ENCODE results near the gene KDM4C. TPM values are rescaled to one million over a fixed set of nuclear protein-coding genes. Genes with fewer than 3 reads are reported as not detected.

KDM4C gene
- total RNA-seq, 5 donors from 2014 or later (not counting 1 experiment from before 2014, with no cell fraction given): 66.4 to 107 (median 76.0) TPM

GRCh38 chr9:6973762-6974161, 216.0 kb downstream of the KDM4C start:
- no peak for DNase-seq
- POLR2A ChIA-PET: interaction anchor here in 1 of 2 donors (0.7 kb wide), 1 partner anchor 871 kb away, joined by 3 read pairs; no protein-coding TSS in a partner anchor
- Histone ChIP-seq H3K4me1 (ENCODE audit: control insufficient read depth in 1 of 2, extremely low read depth in 1 of 2, insufficient read depth in 2 of 2, low read length in 2 of 2) (no peaks in the 10 kb centered on the region), H3K27ac (ENCODE audit: low read length) (no peak overlapping the region), H3K9me3 (no peaks in the 10 kb centered on the region), H3K36me3 (ENCODE audit: control insufficient read depth in 2 of 2, extremely low read depth in 1 of 2, insufficient read depth in 1 of 2, low read length in 1 of 2) (peaks cover 0 to 4% of the 10 kb centered on the region in 2 donors), H3K27me3 (replicated peaks in 1 of 2; ENCODE audit: control insufficient read depth in 2 of 2, extremely low read depth in 1 of 2, insufficient read depth in 2 of 2, low read length in 1 of 2) (no peaks in the 10 kb centered on the region), H3K4me3 (ENCODE audit: control insufficient read depth in 1 of 2, extremely low read depth in 1 of 2, low read length in 1 of 2) (no peak overlapping the region)
- no peak overlapping the region for H3K4me3 Mint-ChIP-seq
- H3K9me3 Mint-ChIP-seq: no peaks in the 10 kb centered on the region
- ATAC-seq (replicated peaks in 1 of 4): no peak
- peaks cover 24 to 33% (median 29%) of the 10 kb centered on the region in 3 donors for H3K4me1 Mint-ChIP-seq
- no peak overlapping the region for H3K27ac Mint-ChIP-seq
- no peaks in the 10 kb centered on the region for H3K27me3 Mint-ChIP-seq
- no CpG with 5 or more reads among the region's 2 CpGs for WGBS (ENCODE audit: insufficient coverage)
- CTCF ChIA-PET: interaction anchor here in 1 of 2 donors (0.7 kb wide), 1 partner anchor 1417 kb away, joined by 4 read pairs; no protein-coding TSS in a partner anchor
- H3K36me3 Mint-ChIP-seq: peaks cover 28% of the 10 kb centered on the region

- H3K4me3 Mint-ChIP-seq: no peak overlapping the region
- Histone ChIP-seq H3K27me3 (replicated peaks in 1 of 2; ENCODE audit: control insufficient read depth in 2 of 2, extremely low read depth in 1 of 2, insufficient read depth in 2 of 2, low read length in 1 of 2) (no peaks in the 10 kb centered on the region), H3K27ac (ENCODE audit: low read length) (no peak overlapping the region), H3K36me3 (ENCODE audit: control insufficient read depth in 2 of 2, extremely low read depth in 1 of 2, insufficient read depth in 1 of 2, low read length in 1 of 2) (peaks cover 0 to 4% of the 10 kb centered on the region in 2 donors), H3K4me1 (ENCODE audit: control insufficient read depth in 1 of 2, extremely low read depth in 1 of 2, insufficient read depth in 2 of 2, low read length in 2 of 2) (no peaks in the 10 kb centered on the region), H3K9me3 (no peaks in the 10 kb centered on the region), H3K4me3 (ENCODE audit: control insufficient read depth in 1 of 2, extremely low read depth in 1 of 2, low read length in 1 of 2) (no peak overlapping the region)
- peaks cover 30% of the 10 kb centered on the region for H3K36me3 Mint-ChIP-seq
- CTCF ChIA-PET: no interaction called here
- no peak for ATAC-seq (replicated peaks in 1 of 4)
- no peaks in the 10 kb centered on the region for H3K27me3 Mint-ChIP-seq
- POLR2A ChIA-PET: no interaction called here
- WGBS (ENCODE audit: insufficient coverage): no CpG with 5 or more reads among the region's 2 CpGs
- H3K9me3 Mint-ChIP-seq: no peaks in the 10 kb centered on the region
- no peak for DNase-seq
- no peak overlapping the region for H3K27ac Mint-ChIP-seq
- H3K4me1 Mint-ChIP-seq: peaks cover 21 to 29% (median 24%) of the 10 kb centered on the region in 3 donors
Measured at GRCh38 chr9:6975198-6975597, 217.4 kb downstream of the KDM4C start.

- Mint-ChIP-seq H3K4me1 (peaks cover 10 to 22% (median 14%) of the 10 kb centered on the region in 3 donors), H3K4me3 (no peak overlapping the region), H3K27ac (no peak overlapping the region), H3K9me3 (no peaks in the 10 kb centered on the region), H3K27me3 (no peaks in the 10 kb centered on the region), H3K36me3 (peaks cover 49% of the 10 kb centered on the region)
- ChIA-PET CTCF (interaction anchor here in 1 of 2 donors (0.5 kb wide), 1 partner anchor 10 kb away, joined by 5 read pairs; no protein-coding TSS in a partner anchor), POLR2A (no interaction called here)
- H3K4me3 ChIP-seq (ENCODE audit: control insufficient read depth in 1 of 2, extremely low read depth in 1 of 2, low read length in 1 of 2): no peak overlapping the region
- no peak overlapping the region for H3K27ac ChIP-seq (ENCODE audit: low read length)
- ATAC-seq (replicated peaks in 1 of 4) (no peak), DNase-seq (no peak)
- no peaks in the 10 kb centered on the region for H3K9me3 ChIP-seq
- H3K36me3 ChIP-seq (ENCODE audit: control insufficient read depth in 2 of 2, extremely low read depth in 1 of 2, insufficient read depth in 1 of 2, low read length in 1 of 2): peaks cover 0 to 17% of the 10 kb centered on the region in 2 donors
- WGBS (ENCODE audit: insufficient coverage): 83% methylated on average over 1 of the region's 1 CpG
- no peaks in the 10 kb centered on the region for H3K4me1 ChIP-seq (ENCODE audit: control insufficient read depth in 1 of 2, extremely low read depth in 1 of 2, insufficient read depth in 2 of 2, low read length in 2 of 2)
- H3K27me3 ChIP-seq (replicated peaks in 1 of 2; ENCODE audit: control insufficient read depth in 2 of 2, extremely low read depth in 1 of 2, insufficient read depth in 2 of 2, low read length in 1 of 2): no peaks in the 10 kb centered on the region
Measured at GRCh38 chr9:6977761-6978160, 220.0 kb downstream of the KDM4C start.

- Mint-ChIP-seq H3K9me3 (no peaks in the 10 kb centered on the region), H3K4me3 (no peak overlapping the region), H3K27me3 (no peaks in the 10 kb centered on the region), H3K27ac (no peak overlapping the region), H3K36me3 (peaks cover 51% of the 10 kb centered on the region), H3K4me1 (peaks cover 8 to 16% (median 10%) of the 10 kb centered on the region in 3 donors)
- no peaks in the 10 kb centered on the region for H3K4me1 ChIP-seq (ENCODE audit: control insufficient read depth in 1 of 2, extremely low read depth in 1 of 2, insufficient read depth in 2 of 2, low read length in 2 of 2)
- ChIA-PET POLR2A (interaction anchor here in 1 of 2 donors (0.6 kb wide), 1 partner anchor 173 kb away, joined by 3 read pairs; no protein-coding TSS in a partner anchor), CTCF (no interaction called here)
- peaks cover 0 to 19% of the 10 kb centered on the region in 2 donors for H3K36me3 ChIP-seq (ENCODE audit: control insufficient read depth in 2 of 2, extremely low read depth in 1 of 2, insufficient read depth in 1 of 2, low read length in 1 of 2)
- 85% methylated on average over 2 of the region's 2 CpGs for WGBS (ENCODE audit: insufficient coverage)
- no peaks in the 10 kb centered on the region for H3K9me3 ChIP-seq
- H3K27me3 ChIP-seq (replicated peaks in 1 of 2; ENCODE audit: control insufficient read depth in 2 of 2, extremely low read depth in 1 of 2, insufficient read depth in 2 of 2, low read length in 1 of 2): no peaks in the 10 kb centered on the region
- no peak overlapping the region for H3K27ac ChIP-seq (ENCODE audit: low read length)
- DNase-seq (no peak), ATAC-seq (replicated peaks in 1 of 4) (no peak)
- no peak overlapping the region for H3K4me3 ChIP-seq (ENCODE audit: control insufficient read depth in 1 of 2, extremely low read depth in 1 of 2, low read length in 1 of 2)
Measured at GRCh38 chr9:6978591-6978990, 220.8 kb downstream of the KDM4C start.

- ATAC-seq (replicated peaks in 1 of 4): no peak
- Histone ChIP-seq H3K9me3 (no peaks in the 10 kb centered on the region), H3K27ac (ENCODE audit: low read length) (no peak overlapping the region), H3K27me3 (replicated peaks in 1 of 2; ENCODE audit: control insufficient read depth in 2 of 2, extremely low read depth in 1 of 2, insufficient read depth in 2 of 2, low read length in 1 of 2) (no peaks in the 10 kb centered on the region), H3K4me3 (ENCODE audit: control insufficient read depth in 1 of 2, extremely low read depth in 1 of 2, low read length in 1 of 2) (no peak overlapping the region), H3K4me1 (ENCODE audit: control insufficient read depth in 1 of 2, extremely low read depth in 1 of 2, insufficient read depth in 2 of 2, low read length in 2 of 2) (no peaks in the 10 kb centered on the region), H3K36me3 (ENCODE audit: control insufficient read depth in 2 of 2, extremely low read depth in 1 of 2, insufficient read depth in 1 of 2, low read length in 1 of 2) (peaks cover 2 to 64% of the 10 kb centered on the region in 2 donors)
- ChIA-PET POLR2A (interaction anchor here (0.6 to 0.7 kb wide), 3 partner anchors 10 to 867 kb away, joined by 3 read pairs; no protein-coding TSS in a partner anchor), CTCF (interaction anchor here in 1 of 2 donors (1.0 to 1.1 kb wide), 2 partner anchors 8 to 148 kb away, joined by 3 to 4 read pairs; no protein-coding TSS in a partner anchor)
- Mint-ChIP-seq H3K9me3 (no peaks in the 10 kb centered on the region), H3K36me3 (peaks cover 68% of the 10 kb centered on the region), H3K27me3 (no peaks in the 10 kb centered on the region), H3K4me1 (no peaks in the 10 kb centered on the region), H3K27ac (no peak overlapping the region), H3K4me3 (no peak overlapping the region)
- WGBS (ENCODE audit: insufficient coverage): no CpG with 5 or more reads among the region's 3 CpGs
- DNase-seq: no peak
Measured at GRCh38 chr9:6984941-6985578, 227.3 kb downstream of the KDM4C start.

GRCh38 chr9:6986141-6986815, 228.5 kb downstream of the KDM4C start:
- no peaks in the 10 kb centered on the region for H3K27me3 Mint-ChIP-seq
- no peaks in the 10 kb centered on the region for H3K9me3 Mint-ChIP-seq
- no peaks in the 10 kb centered on the region for H3K27me3 ChIP-seq (replicated peaks in 1 of 2; ENCODE audit: control insufficient read depth in 2 of 2, extremely low read depth in 1 of 2, insufficient read depth in 2 of 2, low read length in 1 of 2)
- no peaks in the 10 kb centered on the region for H3K4me1 Mint-ChIP-seq
- H3K4me1 ChIP-seq (ENCODE audit: control insufficient read depth in 1 of 2, extremely low read depth in 1 of 2, insufficient read depth in 2 of 2, low read length in 2 of 2): no peaks in the 10 kb centered on the region
- no peak overlapping the region for H3K4me3 ChIP-seq (ENCODE audit: control insufficient read depth in 1 of 2, extremely low read depth in 1 of 2, low read length in 1 of 2)
- peaks cover 67% of the 10 kb centered on the region for H3K36me3 Mint-ChIP-seq
- no peak overlapping the region for H3K27ac ChIP-seq (ENCODE audit: low read length)
- WGBS (ENCODE audit: insufficient coverage): 88% methylated on average over 1 of the region's 5 CpGs
- no peak for DNase-seq
- CTCF ChIA-PET: interaction anchor here in 1 of 2 donors (0.5 to 1.1 kb wide), 3 partner anchors 9 to 774 kb away, joined by 3 to 4 read pairs (median 3); no protein-coding TSS in a partner anchor
- no peaks in the 10 kb centered on the region for H3K9me3 ChIP-seq
- no peak overlapping the region for H3K27ac Mint-ChIP-seq
- ATAC-seq (replicated peaks in 1 of 4): no peak
- peaks cover 2 to 68% of the 10 kb centered on the region in 2 donors for H3K36me3 ChIP-seq (ENCODE audit: control insufficient read depth in 2 of 2, extremely low read depth in 1 of 2, insufficient read depth in 1 of 2, low read length in 1 of 2)
- no peak overlapping the region for H3K4me3 Mint-ChIP-seq
- POLR2A ChIA-PET: no interaction called here

Measured in T-cell (primary cell).